Transverse colon (tissue), 4 donors: ENCODE measurements around the gene ACSF3.

ENCODE experiments used
- CTCF ChIP-seq, 5 experiments: fragments of 200-600 bp in 3 of 5; fragments of 450-650 bp in 2 of 5; sonication (generic) in 3 of 5; IDR thresholded peaks; 1 replicate in 2 of 5; 2 replicates in 3 of 5; pipeline ENCODE4 v1.5.1; 2016 to 2017; ENCODE audit warnings: antibody characterized with exemption in 5 of 5, inconsistent platforms in 3 of 5, mild to moderate bottlenecking in 2 of 5, moderate library complexity in 1 of 5
- EP300 ChIP-seq: sonication (generic); formaldehyde crosslinking; IDR thresholded peaks from one replicate; pipeline ENCODE4 v1.6.1; 2017; ENCODE audit warnings: antibody characterized with exemption, low read depth
- POLR2A ChIP-seq: fragments of 450-650 bp; IDR thresholded peaks from one replicate; pipeline ENCODE4 v1.6.1; 2016; ENCODE audit warnings: antibody characterized with exemption, mild to moderate bottlenecking, moderate library complexity
- POLR2AphosphoS5 ChIP-seq, 3 donors: sonication (generic); formaldehyde crosslinking; IDR thresholded peaks; one replicate each; pipeline ENCODE4 v1.6.1; 2016; ENCODE audit warnings: antibody characterized with exemption in 3 of 3

- no peak for TF ChIP-seq CTCF (IDR thresholded peaks at IDR 0.05)
- TF ChIP-seq POLR2A, result no peak
- no peak for TF ChIP-seq POLR2AphosphoS5 (IDR thresholded peaks at IDR 0.05)
- TF ChIP-seq EP300, result no peak
These were observed 44.8 kb downstream of the ACSF3 start for GRCh38 chr16:89138513-89138795.
